ENCODE measurements around the gene SMG5.
A peak's percentile ranks its signal among the peaks of the same experiment; 100 is the strongest.

Gene SMG5

DNA sequence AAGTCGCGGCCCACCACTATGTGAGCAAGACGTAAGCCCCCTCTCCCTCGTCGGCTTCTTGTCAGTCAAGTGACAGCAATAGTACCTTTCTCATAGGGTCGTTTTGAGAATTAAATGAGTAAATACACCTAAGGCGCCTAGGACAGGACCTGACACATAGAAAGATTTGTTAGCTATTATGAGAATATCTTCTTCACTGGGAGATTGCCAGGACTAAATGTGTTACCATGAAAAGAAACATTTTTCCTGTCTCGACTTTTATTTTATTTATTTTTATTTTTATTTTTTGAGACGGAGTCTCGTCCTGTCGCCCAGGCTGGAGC, 69.0 kb downstream of the SMG5 start:
- DNase-seq (ENCODE audit: low read depth in 2 of 3, low spot score in 1 of 3), result no peak

DNA sequence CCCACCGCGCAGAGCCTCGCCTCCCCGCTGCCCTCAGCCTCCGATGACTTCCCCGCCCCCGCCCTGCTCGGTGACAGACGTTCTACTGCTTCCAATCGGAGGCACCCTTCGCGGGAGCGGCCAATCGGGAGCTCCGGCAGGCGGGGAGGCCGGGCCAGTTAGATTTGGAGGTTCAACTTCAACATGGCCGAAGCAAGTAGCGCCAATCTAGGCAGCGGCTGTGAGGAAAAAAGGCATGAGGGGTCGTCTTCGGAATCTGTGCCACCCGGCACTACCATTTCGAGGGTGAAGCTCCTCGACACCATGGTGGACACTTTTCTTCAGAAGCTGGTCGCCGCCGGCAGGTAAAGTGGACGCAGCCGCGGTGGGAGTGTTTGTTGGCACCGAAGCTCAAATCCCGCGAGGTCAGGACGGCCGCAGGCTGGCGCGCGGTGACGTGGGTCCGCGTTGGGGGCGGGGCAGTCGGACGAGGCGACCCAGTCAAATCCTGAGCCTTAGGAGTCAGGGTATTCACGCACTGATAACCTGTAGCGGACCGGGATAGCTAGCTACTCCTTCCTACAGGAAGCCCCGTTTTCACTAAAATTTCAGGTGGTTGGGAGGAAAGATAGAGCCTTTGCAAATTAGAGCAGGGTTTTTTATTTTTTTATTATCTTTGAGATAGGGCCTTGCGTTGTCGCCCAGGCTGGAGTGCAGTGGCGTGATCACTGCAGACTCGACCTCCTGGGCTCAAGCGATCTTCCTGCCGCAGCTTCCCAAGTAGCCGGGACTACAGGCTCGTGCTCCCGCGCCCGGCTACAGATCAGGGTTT, 69.6 kb downstream of the SMG5 start, which contains the start of gene PMF1:
TSS of gene PMF1 (plus strand) at position 175 of the 811 bp plus-strand sequence. CDS start at position 184, 9 bp downstream.
- DNase-seq (ENCODE audit: low read depth in 2 of 3, low spot score in 1 of 3), result peak; percentile 93 to 96 (median 95)

DNA sequence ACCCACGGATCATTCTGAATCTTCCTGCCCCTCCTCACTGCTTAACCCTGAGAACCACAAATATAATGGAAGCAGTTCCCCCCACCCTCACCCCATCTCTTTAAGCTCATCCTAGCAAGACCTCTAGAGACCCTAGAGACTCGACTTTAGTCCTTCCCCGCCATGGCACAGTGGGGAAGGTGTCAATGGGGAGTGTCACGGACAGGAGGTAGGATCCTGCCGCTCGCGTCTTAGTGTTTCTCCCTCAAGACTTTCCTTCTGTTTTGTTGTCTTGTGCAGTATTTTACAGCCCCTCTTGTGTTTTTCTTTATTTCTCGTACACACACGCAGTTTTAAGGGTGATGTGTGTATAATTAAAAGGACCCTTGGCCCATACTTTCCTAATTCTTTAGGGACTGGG, 70.5 kb downstream of the SMG5 start:
- no peak for DNase-seq (ENCODE audit: low read depth in 2 of 3, low spot score in 1 of 3)

DNA sequence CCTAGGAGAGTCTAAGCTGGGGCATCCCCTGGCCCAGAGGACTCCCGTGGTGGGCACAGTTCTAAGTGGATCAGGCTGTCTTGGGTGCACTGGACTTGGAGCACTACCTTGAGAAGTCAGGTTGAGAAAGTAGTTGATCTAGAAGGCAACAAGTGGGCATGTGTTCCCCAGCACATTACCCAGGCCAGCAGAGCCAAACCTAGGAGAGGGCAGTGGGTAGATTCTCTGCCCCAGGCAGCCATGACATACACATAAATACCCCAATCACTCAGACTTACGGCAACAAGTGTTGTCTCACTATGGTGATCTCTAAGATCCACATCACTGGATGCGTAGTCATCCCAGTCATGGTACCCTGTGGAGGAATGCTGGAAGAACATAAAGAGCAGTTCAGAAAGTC, 71.4 kb downstream of the SMG5 start:
- no peak for DNase-seq (ENCODE audit: low read depth in 2 of 3, low spot score in 1 of 3)

DNA sequence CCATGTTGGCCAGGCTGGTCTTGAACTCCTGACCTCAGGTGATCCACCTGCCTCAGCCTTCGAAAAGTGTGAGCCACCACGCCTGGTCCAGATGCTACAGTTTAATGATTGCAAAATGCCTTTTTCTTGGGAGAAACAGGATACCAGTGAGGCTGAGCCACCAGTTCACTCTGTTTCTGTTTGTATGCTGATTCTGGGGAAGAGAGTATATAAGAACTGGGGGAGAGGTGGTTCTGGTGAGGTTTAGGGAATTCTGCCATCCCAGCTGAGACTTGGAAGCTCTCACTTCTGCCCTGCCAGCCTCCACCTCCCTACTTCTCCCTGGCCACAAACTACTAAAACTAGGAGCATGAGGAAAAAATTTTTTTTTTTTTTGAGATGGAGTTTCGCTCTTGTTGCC, 77.9 kb downstream of the SMG5 start:
- no peak for DNase-seq (ENCODE audit: low read depth in 2 of 3, low spot score in 1 of 3)

DNA sequence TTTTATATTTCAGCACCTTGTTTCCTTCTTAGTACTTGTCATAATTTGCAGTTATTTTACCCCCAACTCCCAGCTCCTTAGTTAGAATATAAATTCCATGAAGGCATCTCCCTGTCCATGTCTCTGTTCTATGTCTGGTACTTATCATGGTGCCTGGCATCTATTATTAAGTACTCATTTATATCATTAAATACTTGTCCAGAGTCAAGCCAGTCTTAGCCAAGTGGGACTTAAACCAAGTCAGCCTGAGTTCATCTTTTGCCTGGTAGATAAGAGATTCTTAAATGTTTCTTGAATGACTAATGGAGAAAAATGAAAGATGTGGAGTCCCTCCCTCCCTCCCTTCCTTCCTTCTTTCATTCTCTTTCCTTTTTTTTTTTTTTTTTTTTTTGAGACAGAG, 79.3 kb downstream of the SMG5 start:
- no peak for DNase-seq (ENCODE audit: low read depth in 2 of 3, low spot score in 1 of 3)

DNA sequence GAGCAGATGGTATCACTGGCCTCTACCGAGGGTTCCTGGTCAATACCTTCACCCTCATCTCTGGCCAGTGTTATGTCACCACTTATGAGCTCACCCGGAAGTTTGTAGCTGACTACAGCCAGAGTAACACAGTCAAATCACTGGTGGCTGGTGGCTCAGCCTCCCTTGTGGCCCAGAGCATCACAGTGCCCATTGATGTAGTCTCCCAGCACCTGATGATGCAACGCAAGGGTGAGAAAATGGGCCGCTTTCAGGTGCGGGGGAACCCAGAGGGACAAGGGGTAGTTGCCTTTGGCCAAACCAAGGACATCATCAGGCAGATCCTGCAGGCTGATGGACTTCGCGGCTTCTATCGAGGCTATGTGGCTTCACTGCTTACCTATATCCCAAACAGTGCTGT, 82.6 kb downstream of the SMG5 start:
- DNase-seq (ENCODE audit: low read depth in 2 of 3, low spot score in 1 of 3), result no peak
